Trophoblast cell (in vitro differentiated cells and primary cell): Measurements from ENCODE around the gene ELK3.

Source experiments
- DNase-seq, 2 donors: peaks; one replicate each; pipeline ENCODE4 v3.0.0-alpha.2; 2016
- H2AFZ ChIP-seq: 2 replicates; pipeline ENCODE4 v1.6.1; 2013; ENCODE audit warnings: low read length, moderate library complexity, mild to moderate bottlenecking; ENCODE audit not compliant: insufficient read depth, poor library complexity
- H2AK5ac ChIP-seq: 2 replicates; pipeline ENCODE4 v1.6.1; 2013; ENCODE audit warnings: mild to moderate bottlenecking, low read length
- H2BK120ac ChIP-seq: 2 replicates; pipeline ENCODE4 v1.6.1; 2013; ENCODE audit warnings: low read length, mild to moderate bottlenecking, moderate library complexity; ENCODE audit not compliant: insufficient read depth, poor library complexity
- H2BK12ac ChIP-seq: 2 replicates; pipeline ENCODE4 v1.6.1; 2013; ENCODE audit warnings: mild to moderate bottlenecking, low read length, moderate library complexity
- H2BK5ac ChIP-seq: 2 replicates; pipeline ENCODE4 v1.6.1; 2013; ENCODE audit warnings: low read length, low read depth, moderate library complexity, mild to moderate bottlenecking; ENCODE audit not compliant: poor library complexity
- H3K14ac ChIP-seq: 2 replicates; pipeline ENCODE4 v1.6.1; 2013; ENCODE audit warnings: mild to moderate bottlenecking, low read length
- H3K18ac ChIP-seq: 2 replicates; pipeline ENCODE4 v1.6.1; 2013; ENCODE audit warnings: mild to moderate bottlenecking, low read length
- H3K23ac ChIP-seq: 2 replicates; pipeline ENCODE4 v1.6.1; 2013; ENCODE audit warnings: low read length
- H3K27ac ChIP-seq: 2 replicates; pipeline ENCODE4 v1.5.1; 2013; ENCODE audit warnings: low read depth, mild to moderate bottlenecking, inconsistent platforms, low read length, moderate library complexity
- H3K27me3 ChIP-seq: 2 replicates; pipeline ENCODE4 v1.6.1; 2013; ENCODE audit warnings: inconsistent platforms, mild to moderate bottlenecking, low read length, moderate library complexity; ENCODE audit not compliant: insufficient read depth
- H3K36me3 ChIP-seq, 2 experiments: 1 replicate in 1 of 2; 2 replicates in 1 of 2; pipeline ENCODE4 v1.6.1; 2013; ENCODE audit warnings: low read length in 2 of 2, mild to moderate bottlenecking in 2 of 2, moderate library complexity in 1 of 2; ENCODE audit not compliant: insufficient read depth in 2 of 2, control insufficient read depth in 1 of 2
- H3K4ac ChIP-seq: 2 replicates; pipeline ENCODE4 v1.6.1; 2013; ENCODE audit warnings: low read depth, mild to moderate bottlenecking, low read length, moderate library complexity
- H3K4me1 ChIP-seq, 2 experiments: 1 replicate in 1 of 2; 2 replicates in 1 of 2; pipeline ENCODE4 v1.6.1; 2013; ENCODE audit warnings: low read length in 2 of 2, mild to moderate bottlenecking in 2 of 2, moderate library complexity in 1 of 2; ENCODE audit not compliant: insufficient read depth in 2 of 2, control insufficient read depth in 1 of 2
- H3K4me2 ChIP-seq: 2 replicates; pipeline ENCODE4 v1.6.1; 2013; ENCODE audit warnings: inconsistent platforms, mild to moderate bottlenecking, low read length, moderate library complexity
- H3K4me3 ChIP-seq: 2 replicates; pipeline ENCODE4 v1.5.1; 2013; ENCODE audit warnings: mild to moderate bottlenecking, low read depth, low read length, inconsistent platforms
- H3K79me1 ChIP-seq: one replicate; pipeline ENCODE4 v1.6.1; 2013; ENCODE audit warnings: low read length
- H3K79me2 ChIP-seq: 2 replicates; pipeline ENCODE4 v1.6.1; 2013; ENCODE audit warnings: low read length, mild to moderate bottlenecking; ENCODE audit not compliant: control insufficient read depth, insufficient read depth, poor library complexity
- H3K9ac ChIP-seq: 2 replicates; pipeline ENCODE4 v1.6.1; 2013; ENCODE audit warnings: mild to moderate bottlenecking, low read length
- H3K9me3 ChIP-seq: 2 replicates; pipeline ENCODE4 v1.6.1; 2013; ENCODE audit warnings: low read depth, mild to moderate bottlenecking, control low read depth, inconsistent platforms, low read length; ENCODE audit not compliant: insufficient read depth
- H4K12ac ChIP-seq: 2 replicates; pipeline ENCODE4 v1.6.1; 2013; ENCODE audit warnings: low read depth, mild to moderate bottlenecking, low read length, moderate library complexity
- H4K8ac ChIP-seq: 2 replicates; pipeline ENCODE4 v1.6.1; 2013; ENCODE audit warnings: low read depth, mild to moderate bottlenecking, low read length, moderate library complexity
- H4K91ac ChIP-seq: one replicate; pipeline ENCODE4 v1.6.1; 2013; ENCODE audit warnings: low read depth, mild to moderate bottlenecking, low read length, moderate library complexity
- WGBS: extraction: QIAGEN DNeasy Blood & Tissue Kit; methylation state at CpG from one replicate; pipeline ENCODE4 v1.1.7; 2013; ENCODE audit warnings: missing lambda C conversion rate; ENCODE audit not compliant: insufficient read length, insufficient coverage; ENCODE audit errors: extremely low coverage; 5-methylcytosine and 5-hydroxymethylcytosine counted together

Gene ELK3

GRCh38 chr12:96176575-96176974 is 17.6 kb upstream of the ELK3 start:
- Histone ChIP-seq H3K27me3 (no peaks in the 10 kb centered on the region), H2BK5ac (no peak overlapping the region), H3K79me2 (no peaks in the 10 kb centered on the region), H3K4me1 (no peaks in the 10 kb centered on the region), H2AK5ac (no peak overlapping the region), H2BK120ac (no peak overlapping the region), H4K91ac (no peak overlapping the region), H3K4me2 (no peak overlapping the region), H3K27ac (no peak overlapping the region), H3K18ac (no peak overlapping the region), H3K9ac (no peak overlapping the region), H3K79me1 (no peaks in the 10 kb centered on the region), H4K12ac (no peak overlapping the region), H4K8ac (no peak overlapping the region), H3K9me3 (peaks cover 4% of the 10 kb centered on the region), H2AFZ (no peak overlapping the region), H3K14ac (no peak overlapping the region), H2BK12ac (no peak overlapping the region), H3K23ac (no peak overlapping the region), H3K36me3 (no peaks in the 10 kb centered on the region), H3K4me3 (no peak overlapping the region), H3K4ac (no peak overlapping the region)
- DNase-seq: no peak
- WGBS: no CpG with 5 or more reads among the region's 1 CpG

GRCh38 chr12:96177013-96177412 is 17.2 kb upstream of the ELK3 start:
- Histone ChIP-seq H3K27ac (no peak overlapping the region), H3K18ac (no peak overlapping the region), H2BK120ac (no peak overlapping the region), H2AFZ (no peak overlapping the region), H4K91ac (no peak overlapping the region), H2BK12ac (no peak overlapping the region), H3K9ac (no peak overlapping the region), H3K36me3 (no peaks in the 10 kb centered on the region), H4K8ac (no peak overlapping the region), H2AK5ac (no peak overlapping the region), H3K4me1 (no peaks in the 10 kb centered on the region), H3K4ac (no peak overlapping the region), H3K9me3 (peaks cover 4% of the 10 kb centered on the region), H3K79me2 (no peaks in the 10 kb centered on the region), H4K12ac (no peak overlapping the region), H3K4me3 (no peak overlapping the region), H3K23ac (no peak overlapping the region), H3K79me1 (no peaks in the 10 kb centered on the region), H2BK5ac (no peak overlapping the region), H3K4me2 (no peak overlapping the region), H3K14ac (no peak overlapping the region), H3K27me3 (no peaks in the 10 kb centered on the region)
- peak; percentile 10 to 12 for DNase-seq
- WGBS: no CpG with 5 or more reads among the region's 1 CpG

- H2BK120ac ChIP-seq: no peak overlapping the region
- no peaks in the 10 kb centered on the region for H3K27me3 ChIP-seq
- no peak overlapping the region for H2AFZ ChIP-seq
- no peak overlapping the region for H2BK5ac ChIP-seq
- H3K23ac ChIP-seq: no peak overlapping the region
- H3K18ac ChIP-seq: no peak overlapping the region
- no peak overlapping the region for H3K27ac ChIP-seq
- H4K8ac ChIP-seq: no peak overlapping the region
- H4K91ac ChIP-seq: no peak overlapping the region
- no peaks in the 10 kb centered on the region for H3K4me1 ChIP-seq
- no peak overlapping the region for H3K14ac ChIP-seq
- H3K79me2 ChIP-seq: no peaks in the 10 kb centered on the region
- no peak overlapping the region for H3K4me2 ChIP-seq
- H3K9me3 ChIP-seq: no peaks in the 10 kb centered on the region
- H2AK5ac ChIP-seq: no peak overlapping the region
- no peak overlapping the region for H2BK12ac ChIP-seq
- H3K4me3 ChIP-seq: no peak overlapping the region
- H3K9ac ChIP-seq: no peak overlapping the region
- no peak overlapping the region for H3K4ac ChIP-seq
- DNase-seq: no peak
- WGBS: no CpG with 5 or more reads among the region's 4 CpGs
- H3K36me3 ChIP-seq: no peaks in the 10 kb centered on the region
- no peak overlapping the region for H4K12ac ChIP-seq
- no peaks in the 10 kb centered on the region for H3K79me1 ChIP-seq
Measured at GRCh38 chr12:96183734-96184370, 10.3 kb upstream of the ELK3 start.

GRCh38 chr12:96185914-96186313 is 8.3 kb upstream of the ELK3 start:
- Histone ChIP-seq H3K36me3 (no peaks in the 10 kb centered on the region), H3K9ac (no peak overlapping the region), H3K79me1 (no peaks in the 10 kb centered on the region), H3K14ac (no peak overlapping the region), H4K12ac (no peak overlapping the region), H3K4ac (no peak overlapping the region), H3K27ac (no peak overlapping the region), H3K4me1 (peaks cover 0 to 4% of the 10 kb centered on the region in 2 experiments), H3K79me2 (no peaks in the 10 kb centered on the region), H3K9me3 (no peaks in the 10 kb centered on the region), H3K18ac (no peak overlapping the region), H2AK5ac (no peak overlapping the region), H4K8ac (no peak overlapping the region), H3K23ac (no peak overlapping the region), H2BK5ac (no peak overlapping the region), H3K4me3 (no peak overlapping the region), H2BK12ac (no peak overlapping the region), H2BK120ac (no peak overlapping the region), H2AFZ (no peak overlapping the region), H4K91ac (no peak overlapping the region), H3K4me2 (no peak overlapping the region), H3K27me3 (no peaks in the 10 kb centered on the region)
- no CpG with 5 or more reads among the region's 4 CpGs for WGBS
- no peak for DNase-seq
